Lower lobe of right lung (tissue), 2 donors: ENCODE data around the gene C11orf58. TPM values are rescaled to one million over a fixed set of nuclear protein-coding genes. Genes with fewer than 3 reads are reported as not detected.

Experiments used
- ATAC-seq, 2 donors: fragments of 200-7000 bp; cut with Tn5 transposase; one replicate each; pipeline ENCODE4 v1.9.1; 2020 to 2022; ENCODE audit warnings: mild to moderate bottlenecking in 2 of 2, moderate library complexity in 2 of 2
- DNase-seq: peaks from one replicate; pipeline ENCODE4 v3.0.0-alpha.2; 2020
- H3K27ac ChIP-seq: fragments of 200-600 bp; one replicate; pipeline ENCODE4 v1.8.0; 2022
- H3K27me3 ChIP-seq: fragments of 200-600 bp; one replicate; pipeline ENCODE4 v1.8.0; 2022; ENCODE audit warnings: low read depth
- H3K36me3 ChIP-seq: fragments of 200-600 bp; one replicate; pipeline ENCODE4 v1.8.0; 2022; ENCODE audit warnings: mild to moderate bottlenecking
- H3K4me1 ChIP-seq: fragments of 200-600 bp; one replicate; pipeline ENCODE4 v1.8.0; 2022
- H3K4me3 ChIP-seq: fragments of 200-600 bp; one replicate; pipeline ENCODE4 v1.8.0; 2022; ENCODE audit warnings: mild to moderate bottlenecking
- H3K9me3 ChIP-seq: fragments of 200-600 bp; one replicate; pipeline ENCODE4 v1.8.0; 2022
- intact Hi-C: fragments of 100-400 bp; cut with DNase I; formaldehyde crosslinking; loops from one replicate; pipeline ENCODE4 v1.11.0; 2022
- total RNA-seq: library from RNA; stranded (reverse); fragmentation: NEBNext Ultra II Directional; extraction: Animal tissue kit (Norgen Biotek cat#: 25700); gene quantifications from one replicate; pipeline ENCODE4 v1.2.1, GENCODE V29; 2021
- TF ChIP-seq, protein P1 (sequence below): fragments of 200-600 bp; IDR thresholded peaks from one replicate; pipeline ENCODE4 v1.8.0; 2022; ENCODE audit warnings: antibody characterized with exemption, mild to moderate bottlenecking
- donor health status: DM: no; HTN: yes; CAD: no; lungs with severe emphysema.

Gene C11orf58
- total RNA-seq, 1 donor from 2014 or later, result 104 TPM

DNA sequence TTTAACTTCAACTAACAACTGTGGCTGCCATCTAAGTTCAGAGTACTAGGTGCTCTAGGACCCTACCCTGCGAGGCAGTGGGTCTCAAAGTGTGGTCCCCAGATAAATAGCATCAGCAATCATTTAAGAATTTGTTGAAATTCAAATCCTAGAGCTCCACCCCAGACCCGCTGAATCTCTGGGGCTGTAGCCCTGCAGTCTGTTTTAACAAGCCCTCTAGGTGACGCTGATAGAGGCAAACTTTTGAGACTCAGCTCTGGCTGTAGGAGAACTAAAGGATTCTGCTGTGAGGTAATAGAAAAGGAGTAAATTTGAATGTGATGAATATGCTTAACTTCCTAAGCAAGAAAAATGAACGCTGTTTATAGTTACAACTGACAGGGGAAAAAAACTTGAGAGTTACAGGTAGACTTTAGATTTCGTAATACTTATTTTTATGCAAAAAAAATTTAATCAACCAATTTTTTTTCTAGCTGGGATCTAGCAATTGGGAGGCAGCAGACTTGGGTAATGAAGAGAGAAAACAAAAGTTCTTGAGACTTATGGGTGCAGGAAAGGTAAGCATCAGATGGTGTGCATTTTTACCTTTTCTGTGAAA lies 5.8 kb downstream of the C11orf58 start:
- intact Hi-C loops, result no loop called here

DNA sequence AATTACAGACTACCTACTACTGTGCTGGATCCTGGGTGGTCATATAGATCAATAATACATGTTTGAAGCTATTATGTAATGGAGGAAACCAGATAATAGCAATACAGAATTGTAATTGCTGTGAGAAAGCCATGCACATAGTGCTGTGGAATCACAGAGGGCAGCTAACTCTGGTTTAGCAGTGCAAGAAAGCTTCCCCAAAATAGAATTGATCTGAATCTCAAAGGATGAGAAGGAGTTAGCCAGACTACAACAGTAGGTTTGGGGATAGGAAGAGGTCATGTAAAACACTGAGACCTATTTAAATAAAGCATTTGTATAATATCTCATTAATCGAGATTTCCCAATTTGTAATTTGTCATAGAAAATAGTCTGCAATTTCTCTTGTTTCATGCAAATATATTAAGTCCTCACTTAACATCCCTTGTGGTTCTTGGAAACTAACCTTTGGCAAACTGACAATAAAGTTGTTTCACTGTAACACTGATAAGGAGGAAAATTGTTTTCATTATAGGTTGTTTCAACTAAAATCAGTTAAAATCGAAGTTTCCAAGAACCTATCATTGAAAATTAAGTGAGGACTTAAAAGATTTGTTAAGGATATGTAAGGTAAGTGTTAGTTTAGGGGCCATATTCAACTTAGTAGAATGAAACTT lies 7.6 kb downstream of the C11orf58 start:
- Histone ChIP-seq H3K4me1 (peaks cover 43% of the 10 kb centered on the region), H3K36me3 (peaks cover 78% of the 10 kb centered on the region), H3K4me3 (no peak overlapping the region), H3K9me3 (no peaks in the 10 kb centered on the region), H3K27ac (no peak overlapping the region), H3K27me3 (no peaks in the 10 kb centered on the region)
- TF ChIP-seq, protein P1, sequence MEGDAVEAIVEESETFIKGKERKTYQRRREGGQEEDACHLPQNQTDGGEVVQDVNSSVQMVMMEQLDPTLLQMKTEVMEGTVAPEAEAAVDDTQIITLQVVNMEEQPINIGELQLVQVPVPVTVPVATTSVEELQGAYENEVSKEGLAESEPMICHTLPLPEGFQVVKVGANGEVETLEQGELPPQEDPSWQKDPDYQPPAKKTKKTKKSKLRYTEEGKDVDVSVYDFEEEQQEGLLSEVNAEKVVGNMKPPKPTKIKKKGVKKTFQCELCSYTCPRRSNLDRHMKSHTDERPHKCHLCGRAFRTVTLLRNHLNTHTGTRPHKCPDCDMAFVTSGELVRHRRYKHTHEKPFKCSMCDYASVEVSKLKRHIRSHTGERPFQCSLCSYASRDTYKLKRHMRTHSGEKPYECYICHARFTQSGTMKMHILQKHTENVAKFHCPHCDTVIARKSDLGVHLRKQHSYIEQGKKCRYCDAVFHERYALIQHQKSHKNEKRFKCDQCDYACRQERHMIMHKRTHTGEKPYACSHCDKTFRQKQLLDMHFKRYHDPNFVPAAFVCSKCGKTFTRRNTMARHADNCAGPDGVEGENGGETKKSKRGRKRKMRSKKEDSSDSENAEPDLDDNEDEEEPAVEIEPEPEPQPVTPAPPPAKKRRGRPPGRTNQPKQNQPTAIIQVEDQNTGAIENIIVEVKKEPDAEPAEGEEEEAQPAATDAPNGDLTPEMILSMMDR, result no peak
- DNase-seq, result no peak
- intact Hi-C loops, result no loop called here
- no peak for ATAC-seq

More for the DNA sequence above, 5.8 kb downstream of the C11orf58 start:
- H3K4me1 ChIP-seq, result peaks cover 58% of the 10 kb centered on the region
- no peaks in the 10 kb centered on the region for H3K9me3 ChIP-seq
- no peaks in the 10 kb centered on the region for H3K27me3 ChIP-seq
- H3K4me3 ChIP-seq, result no peak overlapping the region
- H3K36me3 ChIP-seq, result peaks cover 59% of the 10 kb centered on the region
- ATAC-seq, result no peak
- H3K27ac ChIP-seq, result no peak overlapping the region
- DNase-seq, result no peak
- TF ChIP-seq, protein P1, result no peak

- Histone ChIP-seq H3K27ac (no peak overlapping the region), H3K4me3 (no peak overlapping the region)
- intact Hi-C loops, result no loop called here
These were observed 10.6 kb downstream of the C11orf58 start for GRCh38 chr11:16749092-16749491.

DNA sequence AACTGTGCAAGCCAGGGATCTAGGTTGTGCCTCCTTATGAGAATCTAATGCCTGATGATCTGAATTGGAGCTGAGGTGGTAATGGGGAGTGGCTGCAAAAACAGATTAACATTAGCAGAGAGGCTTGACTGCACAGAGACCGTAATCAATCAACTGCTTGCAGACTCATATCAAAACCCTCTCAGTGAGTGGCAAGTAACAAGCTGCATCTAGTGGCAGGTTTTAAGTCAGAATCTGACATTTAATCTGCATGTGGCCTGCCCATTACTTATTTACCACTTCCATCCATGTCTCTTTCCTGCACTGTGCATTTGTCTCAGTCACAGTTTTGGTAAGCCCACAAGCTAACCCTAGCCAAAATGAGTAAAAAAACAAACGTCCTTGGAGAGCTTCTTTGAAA lies 11.2 kb downstream of the C11orf58 start:
- H3K36me3 ChIP-seq, result peaks cover 100% of the 10 kb centered on the region
- H3K9me3 ChIP-seq, result no peaks in the 10 kb centered on the region
- DNase-seq (no peak), ATAC-seq (no peak)
- TF ChIP-seq, protein P1, result no peak
- no peak overlapping the region for H3K27ac ChIP-seq
- H3K27me3 ChIP-seq, result no peaks in the 10 kb centered on the region
- H3K4me1 ChIP-seq, result peaks cover 15% of the 10 kb centered on the region
- intact Hi-C loops, result no loop called here
- H3K4me3 ChIP-seq, result no peak overlapping the region

More at GRCh38 chr11:16749092-16749491, 10.6 kb downstream of the C11orf58 start:
- DNase-seq, result no peak
- TF ChIP-seq, protein P1, result no peak
- Histone ChIP-seq H3K4me1 (peaks cover 18% of the 10 kb centered on the region), H3K9me3 (no peaks in the 10 kb centered on the region), H3K27me3 (no peaks in the 10 kb centered on the region), H3K36me3 (peaks cover 94% of the 10 kb centered on the region)
- ATAC-seq, result no peak

DNA sequence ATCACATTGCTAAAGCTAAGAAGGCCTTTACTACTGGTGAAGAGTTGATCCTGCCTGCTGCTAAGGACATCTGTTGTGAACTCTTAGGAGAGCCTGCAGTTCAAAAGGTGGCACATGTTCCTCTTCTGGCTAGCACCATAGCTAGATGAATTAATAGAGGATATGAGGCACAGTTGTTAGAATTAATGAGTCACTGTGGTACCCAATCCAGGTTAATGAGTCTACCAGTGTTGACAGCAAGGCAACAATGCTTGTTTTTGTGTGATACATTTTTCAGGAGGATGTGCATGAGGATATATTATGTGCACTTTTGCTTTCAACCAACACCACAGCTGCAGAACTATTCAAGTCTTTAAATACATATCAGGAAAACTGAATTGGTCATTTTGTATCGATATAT lies 12.0 kb downstream of the C11orf58 start:
- Histone ChIP-seq H3K27ac (no peak overlapping the region), H3K36me3 (peaks cover 100% of the 10 kb centered on the region), H3K27me3 (no peaks in the 10 kb centered on the region), H3K4me1 (peaks cover 7% of the 10 kb centered on the region), H3K9me3 (no peaks in the 10 kb centered on the region), H3K4me3 (no peak overlapping the region)
- intact Hi-C loops, result no loop called here
- ATAC-seq, result no peak
- TF ChIP-seq, protein P1, result no peak
- DNase-seq, result no peak
